Heart left ventricle (tissue), 13 donors: ENCODE results near the gene LYRM4.

Experiments used
- CTCF ChIP-seq, 12 donors: fragments of 200-600 bp; sonication (generic) in 4 of 12; IDR thresholded peaks; one replicate each; pipeline versions ENCODE4 v1.5.0 to v1.8.0; 2018 to 2022; ENCODE audit warnings: antibody characterized with exemption in 12 of 12, mild to moderate bottlenecking in 5 of 12
- POLR2A ChIP-seq, 2 donors: fragments of 450-650 bp; IDR thresholded peaks; one replicate each; pipeline ENCODE4 v1.6.1; 2017; ENCODE audit warnings: antibody characterized with exemption in 2 of 2, mild to moderate bottlenecking in 2 of 2, moderate library complexity in 2 of 2
- donor health status: ischemic (EF 13 %, LVEDD 7.1; RV severe dilation, severe dysfunction).
- donor health status: DM: no; HTN: yes; CAD: no.
- donor health status: DM: no; HTN: no; CAD: no.
- donor health status: ischemic (EF 25% LVEDD 6.9; RV normal size, moderate dysfunction).
- donor health status: ischemic (EF 25% LVEDD 5.7; RV mildly dilated, moderate dysfunction).
- donor health status: ischemic (EF 35%, LVEDD 5.7; RV mildly dilated, moderate dysfunction).
- donor health status: nonischemic (EF 11% LVEDD 7.7; RV severe dilation, severe dysfunction).
- donor health status: DM: yes; HTN: yes; CAD: no.
- donor health status: PGD.
- donor health status: ischemic (EF 29% LVEDD 5.4; RV normal size, mild dysfunction).
- donor health status: nonischemic (EF 23%, LVEDD 6.1; RV moderate dilation, normal function).

- TF ChIP-seq CTCF (IDR thresholded peaks at IDR 0.05): no peak
- no peak for TF ChIP-seq POLR2A (IDR thresholded peaks at IDR 0.05)
Measured at GRCh38 chr6:5082487-5083306, 178.1 kb downstream of the LYRM4 start.
